K562 (cell line): ENCODE results near the gene CUX1.

Experiments
- CREM ChIP-seq: IDR thresholded peaks from 2 replicates; pipeline ENCODE4 v1.6.1; 2014; ENCODE audit warnings: antibody characterized with exemption, low read depth
- JUND ChIP-seq, 2 experiments: IDR thresholded peaks; 2 replicates in 1 of 2; 3 replicates in 1 of 2; pipeline ENCODE4 v1.6.1; 2011; ENCODE audit warnings: borderline replicate concordance in 2 of 2, low read depth in 2 of 2, low read length in 2 of 2, improper control_type of control experiment in 1 of 2, missing biosample characterization in 1 of 2, missing genetic modification characterization in 1 of 2, missing genetic modification reagents in 1 of 2
- KDM5B ChIP-seq: fragments of 200-600 bp; sonication (generic); IDR thresholded peaks from 2 replicates; pipeline ENCODE4 v1.6.1; 2012; ENCODE audit warnings: low read depth, mild to moderate bottlenecking, moderate library complexity, low read length, control low read depth, inconsistent platforms; ENCODE audit not compliant: insufficient replicate concordance
- MCM3 ChIP-seq: fragments of 450-650 bp; IDR thresholded peaks from 2 replicates; pipeline ENCODE4 v1.6.1; 2016
- MCM5 ChIP-seq: fragments of 450-650 bp; IDR thresholded peaks from 2 replicates; pipeline ENCODE4 v1.6.1; 2016; ENCODE audit warnings: low read depth
- PHF8 ChIP-seq: fragments of 200-600 bp; sonication (generic); IDR thresholded peaks from 2 replicates; pipeline ENCODE4 v1.6.1; 2012; ENCODE audit warnings: mixed run types, mild to moderate bottlenecking, inconsistent platforms, low read length, moderate library complexity, borderline replicate concordance
- SP2 ChIP-seq: IDR thresholded peaks from 2 replicates; pipeline ENCODE4 v1.6.1; 2011; ENCODE audit warnings: mild to moderate bottlenecking, low read depth, low read length, moderate library complexity; ENCODE audit not compliant: poor library complexity, severe bottlenecking; ENCODE audit errors: extremely low read depth
- SREBF2 ChIP-seq: sonication (generic); formaldehyde crosslinking; IDR thresholded peaks from 2 replicates; pipeline ENCODE4 v1.4.0; 2020; ENCODE audit warnings: mild to moderate bottlenecking, missing genetic modification reagents
- TRIM24 ChIP-seq, 2 experiments: fragments of 450-650 bp; IDR thresholded peaks; 2 replicates each; pipeline ENCODE4 v1.6.1; 2016
- USF2 ChIP-seq: sonication (generic); formaldehyde crosslinking; IDR thresholded peaks from 2 replicates; pipeline ENCODE4 v1.5.0; 2020; ENCODE audit warnings: missing genetic modification reagents
- ZBTB49 ChIP-seq: sonication (generic); formaldehyde crosslinking; IDR thresholded peaks from 2 replicates; pipeline ENCODE4 v1.8.0; 2022; ENCODE audit warnings: missing genetic modification reagents, mild to moderate bottlenecking, borderline replicate concordance
- ZNF134 ChIP-seq: fragments of 250-450 bp; sonication (Bioruptor Pico); conservative IDR thresholded peaks from 2 replicates; pipeline ENCODE4 v1.4.0; 2020
- ZNF512 ChIP-seq: IDR thresholded peaks from 2 replicates; pipeline ENCODE4 v1.6.1; 2016; ENCODE audit warnings: missing genetic modification characterization, missing compliant biosample characterization
- ZSCAN29 ChIP-seq: fragments of 450-650 bp; IDR thresholded peaks from 2 replicates; pipeline ENCODE4 v1.6.1; 2017

GRCh38 chr7:102148799-102149198 is 331.4 kb downstream of the CUX1 start:
- TF ChIP-seq PHF8 = no peak
- TF ChIP-seq JUND (IDR thresholded peaks at IDR 0.05; ENCODE audit: borderline replicate concordance, low read depth, low read length) = no peak
- TF ChIP-seq JUND (tag; IDR thresholded peaks at IDR 0.05; ENCODE audit: borderline replicate concordance, low read depth, low read length) = no peak
- TF ChIP-seq ZNF512 (tag) = no peak
- TF ChIP-seq ZNF134 (CRISPR knock-in tag) = no peak
- no peak for TF ChIP-seq SP2
- TF ChIP-seq MCM5 = no peak
- no peak for TF ChIP-seq SREBF2 (CRISPR knock-in tag)
- TF ChIP-seq ZSCAN29 = no peak
- no peak for TF ChIP-seq ZBTB49 (CRISPR knock-in tag)
- no peak for TF ChIP-seq CREM
- TF ChIP-seq MCM3 = no peak
- no peak for TF ChIP-seq KDM5B
- TF ChIP-seq USF2 (CRISPR knock-in tag) = no peak
- TF ChIP-seq TRIM24 (IDR thresholded peaks at IDR 0.05) = no peak
